Left forelimb (tissue), 1 donor: Measurements from ENCODE around the gene EHBP1L1.
A peak's percentile ranks its signal among the peaks of the same experiment; 100 is the strongest.
"Not testable (repeated sequence)": the region's sequence is repeated elsewhere in the genome, so short reads cannot be mapped to it uniquely, and the experiment has no call there.

Experiments used
- DNase-seq: peaks from one replicate; pipeline ENCODE4 v3.0.0-alpha.2; 2018; ENCODE audit warnings: low spot score

EHBP1L1 gene

DNA sequence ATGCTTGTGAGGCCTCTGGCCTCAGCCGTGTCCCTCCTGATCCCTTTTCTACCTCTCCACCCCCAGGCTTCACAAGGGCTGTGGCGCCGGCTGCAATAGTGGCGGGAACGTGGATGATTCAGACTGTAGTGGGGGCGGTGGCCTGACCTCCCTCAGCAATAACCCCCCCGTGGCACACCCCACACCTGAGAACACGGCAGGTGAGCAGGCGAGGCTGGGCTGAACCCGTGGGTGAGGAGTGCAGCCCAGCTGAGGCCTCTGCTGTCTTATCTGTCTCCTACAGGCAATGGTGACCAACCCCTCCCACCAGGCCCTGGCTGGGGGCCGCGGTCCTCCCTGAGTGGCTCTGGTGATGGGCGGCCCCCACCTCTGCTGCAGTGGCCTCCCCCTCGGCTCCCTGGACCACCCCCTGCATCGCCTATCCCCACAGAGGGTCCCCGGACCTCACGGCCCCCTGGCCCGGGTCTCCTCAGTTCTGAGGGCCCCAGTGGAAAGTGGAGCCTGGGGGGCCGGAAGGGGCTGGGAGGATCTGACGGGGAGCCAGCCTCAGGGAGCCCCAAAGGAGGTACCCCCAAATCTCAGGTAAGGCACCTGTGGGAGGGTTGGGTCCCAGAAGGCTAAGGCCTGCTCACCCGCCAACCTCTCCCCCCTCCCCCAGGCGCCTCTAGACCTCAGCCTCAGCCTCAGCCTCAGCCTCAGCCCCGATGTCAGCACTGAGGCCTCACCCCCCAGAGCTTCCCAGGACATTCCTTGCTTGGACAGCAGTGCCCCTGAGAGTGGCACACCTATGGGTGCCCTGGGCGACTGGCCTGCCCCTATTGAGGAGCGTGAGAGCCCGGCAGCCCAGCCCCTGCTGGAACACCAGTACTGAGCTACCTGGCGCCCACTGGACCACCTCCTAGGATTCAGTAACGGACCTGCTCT lies 60.5 kb downstream of the EHBP1L1 start:
- DNase-seq = no peak

- DNase-seq = no peak
Observed at GRCh38 chr11:65637032-65637557, 61.2 kb downstream of the EHBP1L1 start.

DNA sequence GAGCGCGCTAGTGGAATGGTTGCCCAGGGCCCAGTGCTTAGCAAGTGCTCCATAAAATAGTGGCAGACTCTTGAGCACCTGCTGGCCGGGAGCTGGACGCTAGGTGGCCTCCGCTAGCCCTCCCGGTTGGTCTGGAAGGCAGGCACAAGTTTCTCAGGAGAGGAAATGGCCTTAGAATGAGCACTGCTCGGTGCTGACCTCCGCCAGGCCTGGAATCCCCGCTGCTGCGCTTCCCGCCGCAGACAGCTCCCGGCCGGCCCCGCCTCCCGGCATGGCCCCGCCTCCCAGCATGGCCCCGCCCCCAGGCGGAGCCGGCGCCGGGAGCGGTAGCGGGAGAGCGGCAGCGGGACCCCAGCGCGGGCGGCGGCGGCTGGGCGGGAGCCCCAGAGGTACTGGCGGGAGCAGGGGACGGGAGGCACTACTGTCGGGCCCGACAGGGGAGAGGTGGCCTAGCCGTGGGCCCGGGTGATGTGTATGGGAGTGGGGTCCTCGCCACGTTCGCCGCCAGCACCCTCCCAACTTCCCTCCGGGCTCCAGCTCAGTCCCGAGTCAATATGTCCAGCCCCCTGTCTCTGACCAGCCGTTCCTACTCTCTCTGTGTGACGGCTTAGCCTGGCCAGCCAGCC lies 62.1 kb downstream of the EHBP1L1 start, which contains the start of gene SIPA1:
Gene SIPA1, plus strand, starts transcription at position 308 of the 626 bp plus-strand sequence. CDS start 2,821 bp downstream, outside the sequence.
- peak; percentile 88 for DNase-seq

DNA sequence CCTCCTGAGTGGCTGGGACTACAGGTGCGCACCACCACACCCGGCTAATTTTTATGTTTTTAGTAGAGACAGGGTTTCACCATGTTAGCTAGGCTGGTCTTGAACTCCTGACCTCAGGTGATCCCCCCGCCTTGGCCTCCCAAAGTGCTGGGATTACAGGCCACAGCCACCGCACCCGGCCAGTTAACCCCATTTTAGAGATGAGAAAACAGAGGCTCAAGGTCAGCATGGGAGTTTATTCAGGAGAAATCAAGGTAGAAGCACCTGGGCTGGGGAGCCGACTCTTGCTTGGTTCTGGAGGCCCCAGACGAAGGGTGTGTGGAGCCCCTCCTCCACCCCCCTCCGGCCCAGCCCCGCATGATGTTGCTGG lies 63.4 kb downstream of the EHBP1L1 start:
- DNase-seq = not testable (repeated sequence)

DNA sequence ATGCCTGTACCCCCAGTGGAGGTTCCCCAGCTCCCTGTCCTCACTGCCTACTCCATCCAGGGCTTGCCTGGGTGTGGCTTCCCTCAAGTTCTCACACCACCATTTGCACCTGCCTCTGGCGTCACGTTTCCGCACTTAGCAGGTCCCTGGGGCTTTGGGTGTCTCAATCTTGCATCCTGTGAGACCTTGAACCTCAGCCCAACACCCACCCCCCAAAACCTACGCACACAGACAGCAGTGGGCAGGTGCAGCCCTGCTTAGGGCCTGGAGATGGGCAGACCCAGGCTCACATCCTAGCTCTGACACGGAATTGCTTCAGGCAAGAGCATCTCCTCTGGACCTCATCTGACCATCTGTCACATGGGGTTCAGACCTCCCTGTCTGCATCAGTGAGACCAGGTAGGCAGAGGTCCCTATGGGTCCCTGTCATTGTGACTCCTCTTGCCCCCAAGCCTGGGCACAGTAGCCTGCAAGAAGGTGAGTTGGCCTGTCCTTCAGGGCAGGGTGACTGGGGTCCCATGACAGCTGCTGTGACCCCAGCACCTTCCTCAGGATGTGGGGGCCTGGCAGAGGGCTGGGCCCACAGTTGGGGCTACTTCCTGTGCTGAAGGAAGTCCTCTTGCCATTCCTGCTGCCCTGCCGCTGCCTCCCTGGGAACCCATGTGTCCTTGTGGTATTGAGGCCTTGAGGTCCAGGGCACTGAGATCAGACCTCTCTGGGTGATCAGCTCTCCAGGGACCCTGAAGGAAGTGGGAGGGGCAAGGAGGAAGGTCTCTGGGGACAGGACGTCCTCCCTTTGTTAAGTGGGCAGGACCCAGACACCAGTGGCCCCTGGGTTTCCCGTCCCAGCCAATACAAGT lies 64.0 kb downstream of the EHBP1L1 start:
- no peak for DNase-seq

DNA sequence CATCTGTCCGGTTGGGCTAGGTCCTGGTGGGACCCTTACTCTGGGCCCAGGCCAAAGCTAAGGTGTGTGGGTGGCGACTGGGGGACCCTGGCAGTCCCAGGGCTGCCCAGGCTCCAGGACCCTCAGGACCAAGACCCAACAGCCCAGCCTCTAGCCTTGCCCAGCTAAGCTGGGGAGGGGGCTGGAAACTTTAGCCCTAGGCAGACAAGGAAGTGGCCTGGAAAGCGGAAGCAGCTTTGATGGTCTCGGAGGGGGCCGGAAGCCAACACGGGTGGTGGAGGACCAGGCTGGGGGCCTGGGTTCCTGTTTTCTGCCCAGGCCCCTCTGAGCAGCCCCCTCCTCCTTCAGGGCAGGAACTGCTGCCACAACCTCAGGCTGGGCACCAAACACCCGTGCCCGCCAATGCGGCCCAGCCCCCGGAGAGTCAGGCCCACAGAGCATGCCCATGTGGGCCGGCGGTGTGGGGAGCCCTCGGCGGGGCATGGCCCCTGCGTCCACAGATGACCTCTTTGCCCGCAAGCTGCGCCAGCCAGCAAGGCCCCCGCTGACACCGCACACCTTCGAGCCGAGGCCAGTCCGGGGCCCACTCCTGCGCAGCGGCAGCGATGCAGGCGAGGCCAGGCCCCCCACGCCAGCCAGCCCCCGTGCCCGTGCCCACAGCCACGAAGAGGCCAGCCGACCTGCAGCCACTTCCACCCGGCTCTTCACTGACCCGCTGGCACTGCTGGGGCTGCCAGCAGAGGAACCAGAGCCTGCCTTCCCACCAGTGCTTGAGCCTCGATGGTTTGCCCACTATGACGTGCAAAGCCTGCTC lies 64.8 kb downstream of the EHBP1L1 start:
- no peak for DNase-seq

GRCh38 chr11:65641297-65642013 lies 65.6 kb downstream of the EHBP1L1 start:
- no peak for DNase-seq
